Liver (tissue), 9 donors: ENCODE results near the gene XAF1. TPM values are rescaled to one million over a fixed set of nuclear protein-coding genes. Genes with fewer than 3 reads are reported as not detected.

Source experiments
- DNase-seq: peaks from one replicate; pipeline ENCODE4 v3.0.0-alpha.2; 2017; ENCODE audit warnings: low spot score
- H3K27ac ChIP-seq, 2 donors: one replicate each; pipeline ENCODE4 v1.7.0; 2013; ENCODE audit warnings: inconsistent platforms in 2 of 2, low read length in 2 of 2, control low read depth in 1 of 2, low read depth in 1 of 2, mild to moderate bottlenecking in 1 of 2
- H3K27me3 ChIP-seq, 4 donors: one replicate each; pipeline versions ENCODE4 v1.6.1 to v1.7.0; 2013; ENCODE audit warnings: low read length in 3 of 4, inconsistent platforms in 1 of 4, mild to moderate bottlenecking in 1 of 4, moderate library complexity in 1 of 4; ENCODE audit not compliant: control insufficient read depth in 4 of 4, insufficient read depth in 4 of 4
- H3K36me3 ChIP-seq, 4 donors: one replicate each; pipeline versions ENCODE4 v1.6.1 to v1.7.0; 2013; ENCODE audit warnings: low read length in 3 of 4, mild to moderate bottlenecking in 3 of 4, low read depth in 1 of 4, moderate library complexity in 1 of 4; ENCODE audit not compliant: control insufficient read depth in 4 of 4, insufficient read depth in 3 of 4
- H3K4me1 ChIP-seq, 4 donors: one replicate each; pipeline versions ENCODE4 v1.6.1 to v1.7.0; 2013; ENCODE audit warnings: low read length in 3 of 4, mild to moderate bottlenecking in 3 of 4, moderate library complexity in 1 of 4; ENCODE audit not compliant: control insufficient read depth in 4 of 4, insufficient read depth in 4 of 4
- H3K4me3 ChIP-seq, 3 donors: one replicate each; pipeline versions ENCODE4 v1.6.1 to v1.7.0; 2013; ENCODE audit warnings: low read length in 3 of 3, control low read depth in 1 of 3, low read depth in 1 of 3, mild to moderate bottlenecking in 1 of 3
- H3K9ac ChIP-seq, 2 donors: one replicate each; pipeline ENCODE4 v1.7.0; 2013; ENCODE audit warnings: low read length in 2 of 2, mild to moderate bottlenecking in 2 of 2, moderate library complexity in 2 of 2, control low read depth in 1 of 2, low read depth in 1 of 2
- H3K9me3 ChIP-seq, 4 donors: one replicate each; pipeline versions ENCODE4 v1.6.1 to v1.7.0; 2013; ENCODE audit warnings: low read length in 3 of 4; ENCODE audit not compliant: control insufficient read depth in 4 of 4
- ATF3 ChIP-seq: IDR thresholded peaks from 2 replicates; pipeline ENCODE4 v1.6.1; 2016; ENCODE audit warnings: antibody characterized with exemption
- CTCF ChIP-seq: fragments of 150-350 bp; IDR thresholded peaks from 2 replicates; pipeline ENCODE4 v1.5.1; 2017; ENCODE audit warnings: improper control_type of control experiment, low read depth, low read length; ENCODE audit not compliant: missing input control
- EGR1 ChIP-seq, 2 donors: IDR thresholded peaks; 2 replicates each; pipeline ENCODE4 v1.6.1; 2016 to 2018; ENCODE audit warnings: antibody characterized with exemption in 2 of 2, low read depth in 2 of 2
- FOXA1 ChIP-seq: IDR thresholded peaks from 2 replicates; pipeline ENCODE4 v1.6.1; 2016; ENCODE audit warnings: antibody characterized with exemption
- FOXA2 ChIP-seq: IDR thresholded peaks from 2 replicates; pipeline ENCODE4 v1.6.1; 2016; ENCODE audit warnings: antibody characterized with exemption
- GABPA ChIP-seq, 2 donors: IDR thresholded peaks in 1 of 2; conservative IDR thresholded peaks in 1 of 2; 2 replicates each; pipeline ENCODE4 v1.6.1; 2016; ENCODE audit warnings: antibody characterized with exemption in 2 of 2, mild to moderate bottlenecking in 1 of 2, moderate library complexity in 1 of 2
- HNF4A ChIP-seq, 2 donors: conservative IDR thresholded peaks; 2 replicates each; pipeline ENCODE4 v1.6.1; 2016; ENCODE audit warnings: antibody characterized with exemption in 2 of 2, mild to moderate bottlenecking in 2 of 2
- HNF4G ChIP-seq: IDR thresholded peaks from 2 replicates; pipeline ENCODE4 v1.6.1; 2016; ENCODE audit warnings: antibody characterized with exemption
- JUND ChIP-seq, 2 donors: IDR thresholded peaks; 2 replicates each; pipeline ENCODE4 v1.6.1; 2016; ENCODE audit warnings: antibody characterized with exemption in 2 of 2
- MAX ChIP-seq: IDR thresholded peaks from 2 replicates; pipeline ENCODE4 v1.6.1; 2016; ENCODE audit warnings: antibody characterized with exemption
- NR2F2 ChIP-seq: IDR thresholded peaks from 2 replicates; pipeline ENCODE4 v1.6.1; 2016; ENCODE audit warnings: antibody characterized with exemption
- RAD21 ChIP-seq, 2 donors: IDR thresholded peaks; 2 replicates each; pipeline ENCODE4 v1.6.1; 2016; ENCODE audit warnings: antibody characterized with exemption in 2 of 2, mild to moderate bottlenecking in 2 of 2
- REST ChIP-seq: IDR thresholded peaks from 2 replicates; pipeline ENCODE4 v1.6.1; 2016; ENCODE audit warnings: antibody characterized with exemption, mild to moderate bottlenecking
- RXRA ChIP-seq, 2 donors: IDR thresholded peaks; 2 replicates each; pipeline ENCODE4 v1.6.1; 2017 to 2018; ENCODE audit warnings: antibody characterized with exemption in 2 of 2, mild to moderate bottlenecking in 1 of 2
- SP1 ChIP-seq: IDR thresholded peaks from 2 replicates; pipeline ENCODE4 v1.6.1; 2018; ENCODE audit warnings: antibody characterized with exemption, mild to moderate bottlenecking
- TAF1 ChIP-seq: conservative IDR thresholded peaks from 2 replicates; pipeline ENCODE4 v1.6.1; 2016; ENCODE audit warnings: antibody characterized with exemption, mild to moderate bottlenecking
- YY1 ChIP-seq: IDR thresholded peaks from 2 replicates; pipeline ENCODE4 v1.6.1; 2016; ENCODE audit warnings: antibody characterized with exemption, mild to moderate bottlenecking
- WGBS: extraction: QIAGEN DNeasy Blood & Tissue Kit; methylation state at CpG from one replicate; pipeline ENCODE4 v1.1.7; 2013; 5-methylcytosine and 5-hydroxymethylcytosine counted together
- polyA plus RNA-seq, 2 donors: library from polyadenylated mRNA; stranded (reverse) in 1 of 2; unstranded in 1 of 2; fragments of 200-250 nt in 1 of 2; fragments of >200 nt in 1 of 2; fragmentation: Nextera tagmentation in 1 of 2; extraction: Ambion mirVana in 1 of 2; gene quantifications; one replicate each; pipeline versions ENCODE4 v1.2.1 to v1.2.3, GENCODE V29; 2013 to 2015
- total RNA-seq, 2 donors: library from RNA; depleted of rRNA; stranded (reverse); fragments of >200 nt; gene quantifications; one replicate each; pipeline ENCODE4 v1.2.3, GENCODE V29; 2014
- TF ChIP-seq, protein P1 (sequence below): IDR thresholded peaks from 2 replicates; pipeline ENCODE4 v1.6.1; 2016; ENCODE audit warnings: antibody characterized with exemption
- donor health status: healthy.
- donor health status: healthy.
- donor health status: healthy.
- donor health status: healthy.
- donor health status: healthy.

XAF1 gene
- total and polyA plus RNA-seq, 4 donors = 6.7 to 33.9 (median 19.2) TPM

DNA sequence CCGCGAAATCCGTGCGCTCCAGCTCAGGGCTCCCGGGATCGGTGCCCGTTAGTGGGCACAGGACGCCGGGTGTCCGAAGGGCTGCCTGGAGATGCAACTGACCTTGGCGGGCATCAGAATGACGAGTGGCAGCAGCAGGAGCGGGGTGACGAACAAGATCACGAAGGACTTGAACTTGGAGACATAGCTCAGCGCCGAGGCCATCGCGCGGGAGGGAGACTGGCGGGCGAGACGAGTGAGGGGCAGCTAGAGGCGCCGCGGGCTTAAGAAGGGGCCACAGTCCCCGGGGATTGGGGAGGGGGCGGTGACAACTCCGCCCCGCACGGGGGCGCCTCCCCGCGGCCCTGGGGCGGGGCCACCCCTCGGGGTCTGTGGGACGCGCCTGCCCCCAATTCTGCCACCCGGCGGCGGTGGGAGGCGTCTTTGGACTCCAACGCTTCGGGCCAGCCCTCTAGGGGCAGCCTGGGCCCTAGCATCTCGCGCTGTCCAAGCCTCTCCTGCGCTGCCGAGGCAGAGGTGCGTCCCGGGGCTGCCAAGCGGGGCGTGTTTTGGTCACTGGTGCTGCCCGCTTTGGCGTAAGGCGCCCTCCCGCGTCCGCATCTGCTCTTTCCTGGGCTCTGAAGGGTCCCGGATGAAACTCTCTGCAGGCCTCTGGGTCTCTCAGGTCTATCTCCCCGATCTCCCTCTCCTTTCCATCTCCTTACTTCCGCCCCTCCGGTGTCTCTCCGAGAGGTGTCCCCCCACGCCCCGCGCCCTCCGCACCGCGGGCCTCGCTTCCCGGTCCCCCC lies 42.5 kb upstream of the XAF1 start, which contains the start of gene SLC13A5:
Gene SLC13A5, minus strand, starts transcription at position 240 of the 788 bp plus-strand sequence. Its CDS starts 36 bp downstream, at position 204.
- Histone ChIP-seq H3K27ac (peak within 1 kb of the TSS; percentile 95 to 97), H3K9me3 (peaks cover 0 to 3% (median 0%) of the 10 kb centered on the region in 4 donors), H3K4me3 (peak within 1 kb of the TSS; percentile 76 to 98 (median 89)), H3K27me3 (no peaks in the 10 kb centered on the region), H3K9ac (peak within 1 kb of the TSS; percentile 94 to 98), H3K4me1 (peaks cover 0 to 24% (median 10%) of the 10 kb centered on the region in 4 donors), H3K36me3 (no peaks in the 10 kb centered on the region)
- DNase-seq = peak; percentile 75
- TF ChIP-seq MAX (no peak), RAD21 (IDR thresholded peaks at IDR 0.05) (peak; percentile 72 to 80), TAF1 (peak; percentile 94), HNF4G (peak; percentile 2), HNF4A (conservative IDR thresholded peaks at IDR 0.05) (peak; percentile 46 to 68), REST (peak; percentile 96), YY1 (peak; percentile 48), SP1 (peak; percentile 72), FOXA2 (no peak), RXRA (IDR thresholded peaks at IDR 0.05) (peak in 1 of 2 donors; percentile 46), GABPA (IDR thresholded peaks at IDR 0.05 in 1 of 2, conservative IDR thresholded peaks at IDR 0.05 in 1 of 2) (no peak), NR2F2 (no peak), EGR1 (IDR thresholded peaks at IDR 0.05; ENCODE audit: low read depth in 2 of 2) (no peak), FOXA1 (no peak), CTCF (peak; percentile 70), JUND (IDR thresholded peaks at IDR 0.05) (no peak), ATF3 (no peak)
- TF ChIP-seq, protein P1, sequence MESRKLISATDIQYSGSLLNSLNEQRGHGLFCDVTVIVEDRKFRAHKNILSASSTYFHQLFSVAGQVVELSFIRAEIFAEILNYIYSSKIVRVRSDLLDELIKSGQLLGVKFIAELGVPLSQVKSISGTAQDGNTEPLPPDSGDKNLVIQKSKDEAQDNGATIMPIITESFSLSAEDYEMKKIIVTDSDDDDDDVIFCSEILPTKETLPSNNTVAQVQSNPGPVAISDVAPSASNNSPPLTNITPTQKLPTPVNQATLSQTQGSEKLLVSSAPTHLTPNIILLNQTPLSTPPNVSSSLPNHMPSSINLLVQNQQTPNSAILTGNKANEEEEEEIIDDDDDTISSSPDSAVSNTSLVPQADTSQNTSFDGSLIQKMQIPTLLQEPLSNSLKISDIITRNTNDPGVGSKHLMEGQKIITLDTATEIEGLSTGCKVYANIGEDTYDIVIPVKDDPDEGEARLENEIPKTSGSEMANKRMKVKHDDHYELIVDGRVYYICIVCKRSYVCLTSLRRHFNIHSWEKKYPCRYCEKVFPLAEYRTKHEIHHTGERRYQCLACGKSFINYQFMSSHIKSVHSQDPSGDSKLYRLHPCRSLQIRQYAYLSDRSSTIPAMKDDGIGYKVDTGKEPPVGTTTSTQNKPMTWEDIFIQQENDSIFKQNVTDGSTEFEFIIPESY = no peak
- WGBS = 3% methylated on average over 71 of the region's 71 CpGs
